GM18858 (cell line): ENCODE measurements around the gene RAB6A.

Experiments used
- ATAC-seq: cut with Tn5 transposase; IDR thresholded peaks from one replicate; pipeline ENCODE4 v1.9.1; 2021; ENCODE audit not compliant: unreplicated experiment

The RAB6A gene

GRCh38 chr11:73633999-73634398 lies 126.9 kb downstream of the RAB6A start:
- no peak for ATAC-seq

DNA sequence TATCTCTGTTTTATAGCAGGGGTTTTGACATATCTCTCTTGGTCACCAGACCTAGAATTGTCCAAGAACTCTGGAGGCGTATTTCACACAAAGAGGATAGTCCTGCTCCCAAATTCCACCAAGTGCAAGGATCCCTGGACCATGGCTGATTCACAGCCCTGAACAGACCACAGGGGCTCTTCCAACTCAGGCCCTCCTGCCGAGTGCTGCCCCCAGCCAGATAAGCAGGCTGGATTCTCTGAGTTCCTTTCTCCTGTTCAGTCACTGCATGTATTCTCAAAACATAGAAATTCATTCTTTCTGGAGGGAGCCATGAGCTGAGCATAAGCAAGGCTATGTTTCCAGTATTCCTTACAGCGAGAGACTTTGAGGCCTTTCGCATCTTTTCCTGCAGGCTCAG lies 127.9 kb downstream of the RAB6A start:
- no peak for ATAC-seq

- ATAC-seq = no peak
Measured at GRCh38 chr11:73629907-73630306, 131.0 kb downstream of the RAB6A start.

- ATAC-seq = peak; percentile 57
Measured at GRCh38 chr11:73625696-73626318, 135.1 kb downstream of the RAB6A start.
